KOPT-K1 (cell line): ENCODE results near the gene RELCH.

Experiments used
- H3K27ac ChIP-seq: fragments of 200-600 bp; sonication (generic); 2 replicates; pipeline ENCODE4 v1.5.1; 2016; ENCODE audit warnings: antibody characterized with exemption, mild to moderate bottlenecking, low read depth, low read length; ENCODE audit not compliant: poor library complexity, severe bottlenecking
- H3K36me3 ChIP-seq: fragments of 200-600 bp; sonication (generic); 2 replicates; pipeline ENCODE4 v1.5.1; 2017; ENCODE audit warnings: antibody characterized with exemption, mild to moderate bottlenecking, low read length, moderate library complexity; ENCODE audit not compliant: insufficient read depth
- H3K9me3 ChIP-seq: fragments of 200-600 bp; sonication (generic); 2 replicates; pipeline ENCODE4 v1.5.1; 2017; ENCODE audit warnings: antibody characterized with exemption, low read length, mild to moderate bottlenecking; ENCODE audit not compliant: insufficient read depth, poor library complexity, severe bottlenecking

The RELCH gene

GRCh38 chr18:62346333-62347088, 159.5 kb downstream of the RELCH start:
- Histone ChIP-seq H3K9me3 (no peaks in the 10 kb centered on the region), H3K27ac (no peak overlapping the region), H3K36me3 (no peaks in the 10 kb centered on the region)

DNA sequence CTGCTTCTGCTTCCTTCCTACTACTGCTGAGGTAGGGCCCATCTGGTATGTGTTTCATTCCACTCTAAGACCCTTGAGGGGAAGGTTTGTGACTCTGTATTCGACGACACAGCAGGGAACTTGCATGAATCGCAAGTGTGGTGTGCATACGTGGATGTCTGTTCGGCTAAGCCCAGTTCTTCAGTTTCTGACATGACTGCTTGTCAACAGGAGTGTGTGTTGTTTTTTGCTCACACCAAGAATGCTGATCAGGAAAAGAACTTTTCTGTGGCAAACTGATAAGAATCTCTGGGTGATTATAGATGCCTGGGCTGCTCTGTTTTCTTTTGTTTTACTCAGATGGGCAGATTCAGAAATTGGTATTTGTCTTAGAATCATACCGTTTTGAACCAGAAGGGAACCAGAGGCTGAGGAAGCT, 160.0 kb downstream of the RELCH start:
- Histone ChIP-seq H3K36me3 (no peaks in the 10 kb centered on the region), H3K27ac (no peak overlapping the region), H3K9me3 (no peaks in the 10 kb centered on the region)

DNA sequence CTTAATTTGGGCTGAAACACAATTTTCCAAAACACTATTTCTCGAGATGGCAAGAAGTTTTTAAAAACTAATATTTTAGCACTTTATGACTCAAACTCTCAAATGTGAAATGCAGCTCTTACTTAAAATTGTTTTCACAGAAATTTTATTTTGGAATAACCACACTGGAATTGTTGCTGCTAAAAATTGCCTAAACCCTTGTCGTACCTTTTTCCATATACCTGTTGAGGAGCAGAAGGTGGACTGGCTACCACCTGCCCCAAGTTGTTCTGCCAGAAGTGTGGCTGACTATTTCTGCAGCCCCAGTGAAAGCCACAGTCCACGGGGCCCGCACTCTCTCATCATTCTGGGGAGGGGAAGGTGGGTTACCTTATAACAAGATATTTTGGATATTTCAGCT, 161.4 kb downstream of the RELCH start:
- H3K27ac ChIP-seq, result no peak overlapping the region
- H3K9me3 ChIP-seq, result no peaks in the 10 kb centered on the region
- H3K36me3 ChIP-seq, result no peaks in the 10 kb centered on the region

DNA sequence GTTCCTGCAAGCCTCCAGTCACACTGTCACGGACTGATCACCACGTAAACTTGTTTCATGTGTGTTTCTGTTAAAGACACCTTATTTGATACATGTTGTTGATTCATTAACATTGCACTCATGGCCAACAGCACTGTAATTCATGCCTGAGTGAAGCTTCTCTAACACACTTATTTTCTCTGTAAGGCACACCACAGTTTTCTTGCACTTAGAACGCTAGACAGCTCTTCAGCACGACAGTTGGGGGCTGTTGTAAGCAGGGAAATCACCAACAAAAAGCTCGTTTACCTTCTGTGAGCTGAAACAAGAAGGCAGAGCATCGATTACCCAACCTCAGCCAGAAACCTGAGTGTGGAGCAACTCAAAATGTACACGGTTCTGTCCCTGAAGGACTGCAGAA, 166.1 kb downstream of the RELCH start:
- no peaks in the 10 kb centered on the region for H3K9me3 ChIP-seq
- no peaks in the 10 kb centered on the region for H3K36me3 ChIP-seq
- no peak overlapping the region for H3K27ac ChIP-seq

DNA sequence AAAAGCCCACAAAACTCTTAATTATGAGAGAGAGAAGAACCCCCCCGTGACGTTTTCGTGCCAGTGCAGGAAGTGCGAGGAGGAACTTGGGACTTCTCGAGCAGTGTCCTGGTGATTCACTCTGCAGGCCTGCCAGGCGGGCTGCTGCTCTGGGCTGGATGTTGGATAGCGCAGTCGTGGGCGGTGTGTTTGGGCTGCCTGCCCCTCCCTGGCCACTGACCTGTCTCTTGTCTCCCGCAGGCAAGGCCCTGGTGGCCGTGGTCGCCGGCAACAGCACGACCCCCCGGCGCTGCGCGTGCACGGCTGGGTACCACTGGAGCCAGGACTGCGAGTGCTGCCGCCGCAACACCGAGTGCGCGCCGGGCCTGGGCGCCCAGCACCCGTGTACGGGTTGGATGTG, 167.1 kb downstream of the RELCH start:
- Histone ChIP-seq H3K9me3 (no peaks in the 10 kb centered on the region), H3K36me3 (no peaks in the 10 kb centered on the region), H3K27ac (no peak overlapping the region)

DNA sequence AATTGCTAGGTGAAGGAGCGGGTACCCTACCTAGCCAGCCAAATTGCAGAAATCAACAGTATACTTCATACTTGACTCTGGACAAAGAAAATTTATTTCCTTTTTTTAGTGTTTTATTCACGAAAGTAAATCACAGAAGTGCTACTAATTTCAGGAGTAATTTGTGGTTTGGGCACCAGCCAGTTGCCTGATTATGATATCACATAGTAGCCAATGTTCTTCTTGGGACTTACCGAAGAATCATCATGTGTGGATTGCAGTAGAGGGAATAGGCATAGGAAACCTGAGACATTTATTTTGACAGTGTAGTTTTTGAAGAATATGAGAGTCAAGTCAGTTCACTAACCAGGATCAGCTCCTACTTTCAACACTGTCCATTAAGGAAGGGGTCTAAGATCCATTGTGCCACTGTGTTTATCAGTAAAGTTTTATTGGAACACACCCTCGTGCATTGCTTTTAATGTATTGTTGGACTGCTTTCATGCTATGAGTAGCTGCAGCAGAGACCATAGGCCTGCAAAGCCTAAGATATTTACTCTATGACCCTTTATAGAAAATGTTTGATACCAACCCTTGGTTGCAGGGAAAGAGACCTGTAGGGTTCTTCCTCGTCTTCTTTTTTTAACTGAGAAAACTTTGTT, 170.1 kb downstream of the RELCH start:
- no peaks in the 10 kb centered on the region for H3K36me3 ChIP-seq
- no peaks in the 10 kb centered on the region for H3K9me3 ChIP-seq
- H3K27ac ChIP-seq, result no peak overlapping the region
